IPS-11a (cell line): ENCODE data around the gene NCEH1.
"Not testable (repeated sequence)": the region's sequence is repeated elsewhere in the genome, so short reads cannot be mapped to it uniquely, and the experiment has no call there.

Experiments used
- H3K4me3 ChIP-seq: one replicate; pipeline ENCODE4 v1.5.1; 2013; ENCODE audit warnings: low read depth, low read length, control low read depth

Gene NCEH1, protein sequence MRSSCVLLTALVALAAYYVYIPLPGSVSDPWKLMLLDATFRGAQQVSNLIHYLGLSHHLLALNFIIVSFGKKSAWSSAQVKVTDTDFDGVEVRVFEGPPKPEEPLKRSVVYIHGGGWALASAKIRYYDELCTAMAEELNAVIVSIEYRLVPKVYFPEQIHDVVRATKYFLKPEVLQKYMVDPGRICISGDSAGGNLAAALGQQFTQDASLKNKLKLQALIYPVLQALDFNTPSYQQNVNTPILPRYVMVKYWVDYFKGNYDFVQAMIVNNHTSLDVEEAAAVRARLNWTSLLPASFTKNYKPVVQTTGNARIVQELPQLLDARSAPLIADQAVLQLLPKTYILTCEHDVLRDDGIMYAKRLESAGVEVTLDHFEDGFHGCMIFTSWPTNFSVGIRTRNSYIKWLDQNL

DNA sequence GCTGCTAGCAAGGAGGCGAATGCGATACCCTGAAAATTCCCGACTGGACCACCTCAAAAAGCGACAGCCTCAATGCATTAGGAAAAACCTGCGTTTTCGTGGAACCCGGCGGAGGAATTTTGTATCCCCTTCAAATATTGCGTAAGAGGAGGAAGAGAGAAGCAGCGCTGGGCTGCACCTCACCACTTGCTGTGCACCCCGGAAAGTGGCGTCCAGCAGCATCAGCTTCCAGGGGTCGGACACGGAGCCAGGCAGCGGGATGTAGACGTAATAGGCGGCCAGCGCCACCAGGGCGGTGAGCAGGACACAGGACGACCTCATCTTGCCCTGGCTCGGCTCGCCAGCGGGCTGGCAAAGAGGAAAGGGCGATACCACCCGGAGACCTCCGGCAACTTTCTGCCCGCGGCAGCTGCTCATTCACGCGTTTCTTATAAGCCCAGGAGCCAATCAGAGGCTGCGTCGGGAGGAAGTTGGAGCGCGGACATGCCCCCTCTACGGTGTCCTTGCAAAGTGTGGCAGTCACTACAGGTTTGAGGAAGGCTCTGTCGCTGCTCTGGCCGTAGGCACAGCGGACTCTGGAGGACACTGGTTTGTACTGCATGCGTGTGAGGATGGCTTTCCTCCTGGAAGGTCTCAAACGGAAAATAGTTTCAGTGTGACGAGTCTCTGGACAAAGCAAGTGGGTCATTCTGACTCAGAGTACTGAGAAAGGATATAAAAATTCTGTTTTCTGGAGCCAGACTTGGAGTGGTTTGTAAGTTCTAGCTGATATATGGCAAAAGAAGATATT is at the start of gene NCEH1:
NCEH1 (minus strand) TSS at position 404 of the 790 bp plus-strand sequence; CDS start at position 321, 83 bp downstream.
- peak within 1 kb of the TSS; percentile 91 for H3K4me3 ChIP-seq

- H3K4me3 ChIP-seq = not testable (repeated sequence)
Observed at GRCh38 chr3:172760416-172760815, 49.5 kb upstream of the NCEH1 start.

- no peak overlapping the region for H3K4me3 ChIP-seq
Observed at GRCh38 chr3:172753125-172753524, 42.3 kb upstream of the NCEH1 start.

DNA sequence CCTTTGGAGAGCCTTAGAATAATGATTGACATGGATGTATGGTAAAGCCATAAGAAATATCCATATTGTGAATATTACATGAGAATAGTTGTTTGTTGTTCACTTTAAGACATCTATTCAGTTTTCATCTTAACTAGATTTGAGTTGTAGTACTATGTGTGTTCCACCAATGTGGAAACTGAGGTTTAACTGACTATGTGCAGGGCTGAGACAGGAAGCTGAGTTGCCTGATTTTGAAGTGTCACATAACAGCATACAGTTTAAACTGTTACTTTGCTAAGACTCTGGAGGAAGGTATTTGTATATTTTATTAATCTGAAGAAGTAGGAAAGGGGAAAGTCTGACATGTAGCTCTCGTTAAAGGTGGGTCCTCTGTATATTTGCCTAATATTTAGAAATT is 41.8 kb upstream of the NCEH1 start:
- no peak overlapping the region for H3K4me3 ChIP-seq

DNA sequence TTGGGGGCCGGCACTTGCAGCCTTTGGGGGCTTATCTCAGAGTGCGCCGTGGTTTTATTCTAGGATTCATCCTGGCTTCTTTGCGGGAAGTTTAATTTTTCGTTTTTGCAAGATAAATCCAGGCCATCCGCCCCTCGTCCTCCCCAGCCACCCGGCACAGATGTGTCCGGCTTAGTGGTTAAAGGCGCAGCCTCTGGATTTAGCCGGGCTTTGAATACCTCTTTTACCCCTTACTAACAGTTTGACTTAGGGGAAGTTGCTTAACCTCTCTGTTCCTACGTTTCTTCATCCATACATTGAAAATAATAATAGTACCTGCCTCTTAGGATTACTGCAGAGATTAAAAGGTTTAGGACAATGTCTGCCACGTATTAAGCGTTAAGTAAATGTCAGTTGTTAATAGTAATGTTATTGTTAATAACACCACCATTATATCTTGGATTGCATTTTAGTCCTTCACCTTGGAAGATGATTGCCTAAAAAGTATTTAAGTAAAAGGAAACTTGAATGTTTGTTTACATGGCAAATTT is 40.4 kb upstream of the NCEH1 start:
- H3K4me3 ChIP-seq = peak overlapping the region; percentile 89

- H3K4me3 ChIP-seq = peak within 1 kb of the TSS; percentile 89
Observed at GRCh38 chr3:172750368-172751174, 39.7 kb upstream of the NCEH1 start, which contains the start of gene ECT2. Gene ECT2, plus strand, starts transcription at chr3:172750726. Its CDS starts 3,805 bp downstream, at chr3:172754531.

GRCh38 chr3:172750069-172750367 is 39.2 kb upstream of the NCEH1 start:
- H3K4me3 ChIP-seq = peak overlapping the region; percentile 13

DNA sequence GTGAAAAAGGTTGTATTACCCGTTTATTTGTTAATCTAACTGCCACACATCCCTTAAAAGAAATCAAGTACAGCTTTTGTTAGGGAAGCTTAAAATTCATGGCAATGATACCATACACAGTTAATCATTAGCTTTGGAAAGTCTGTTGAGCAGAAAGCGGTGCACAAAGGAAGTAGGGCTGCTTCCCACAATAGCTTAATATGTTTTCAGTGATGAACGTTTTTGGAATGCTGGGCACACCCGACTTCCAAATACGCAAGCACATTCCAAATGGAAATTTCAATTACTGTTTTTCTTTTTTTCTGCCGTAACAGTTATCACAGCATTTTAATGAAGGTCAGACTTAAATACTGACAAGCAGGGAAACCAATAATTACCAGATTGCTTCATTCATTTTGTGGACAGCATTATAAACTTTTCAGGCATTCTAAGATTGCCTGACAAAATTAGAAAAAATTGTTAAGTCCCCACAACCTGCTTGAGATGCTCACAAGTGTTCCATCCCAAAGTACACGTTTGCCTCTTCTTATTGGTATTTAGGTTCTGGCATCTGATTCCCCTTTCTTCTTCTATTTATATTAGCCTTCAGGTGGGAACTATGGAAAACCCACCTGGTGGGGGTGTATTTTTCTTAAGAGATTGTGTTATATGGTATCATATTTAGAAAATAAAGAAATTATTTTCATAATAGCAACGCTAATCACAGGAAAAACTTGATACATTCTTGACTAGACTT is 38.5 kb upstream of the NCEH1 start:
- H3K4me3 ChIP-seq = no peak overlapping the region

DNA sequence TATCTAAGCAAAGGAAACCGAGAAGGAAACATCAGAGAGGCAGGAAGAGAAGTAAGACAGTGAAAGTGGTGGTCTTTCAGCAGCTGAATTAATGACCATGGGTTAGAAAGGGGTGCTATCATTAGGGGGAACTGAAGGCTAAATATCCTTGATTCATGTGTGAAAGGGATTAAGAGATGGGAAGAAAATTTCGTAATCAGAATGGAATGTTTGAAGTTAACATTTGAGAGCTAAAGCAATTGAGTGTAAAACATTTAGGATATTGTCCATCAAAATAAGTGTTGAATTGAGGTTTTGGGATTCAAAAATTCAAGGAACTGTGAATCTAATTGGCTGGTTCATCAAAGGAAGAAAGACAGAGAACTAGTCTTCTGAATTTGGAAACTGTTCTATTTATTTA is 35.6 kb upstream of the NCEH1 start:
- H3K4me3 ChIP-seq = no peak overlapping the region

GRCh38 chr3:172739462-172739861 is 28.6 kb upstream of the NCEH1 start:
- H3K4me3 ChIP-seq = no peak overlapping the region

GRCh38 chr3:172735014-172735413 is 24.1 kb upstream of the NCEH1 start:
- no peak overlapping the region for H3K4me3 ChIP-seq

- H3K4me3 ChIP-seq = no peak overlapping the region
Observed at GRCh38 chr3:172726380-172726779, 15.5 kb upstream of the NCEH1 start.

DNA sequence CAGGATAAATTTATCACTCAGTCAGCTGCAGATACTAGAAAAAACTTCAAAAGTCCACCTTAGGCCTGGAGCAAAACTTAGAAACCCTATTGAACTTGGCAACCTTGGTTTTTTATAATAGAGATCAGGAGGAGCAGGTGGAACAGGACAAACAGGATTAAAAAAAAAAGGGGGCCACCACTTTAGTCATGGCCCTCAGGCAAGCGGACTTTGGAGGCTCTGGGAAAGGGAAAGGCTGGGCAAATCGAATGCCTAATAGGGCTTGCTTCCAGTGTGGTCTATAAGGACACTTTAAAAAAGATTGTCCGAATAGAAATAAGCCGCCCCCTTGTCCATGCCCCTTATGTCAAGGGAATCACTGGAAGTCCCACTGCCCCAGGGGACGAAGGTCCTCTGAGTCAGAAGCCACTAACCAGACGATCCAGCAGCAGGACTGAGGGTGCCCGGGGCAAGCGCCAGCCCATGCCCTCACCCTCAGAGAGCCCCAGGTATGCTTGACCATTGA is 11.7 kb upstream of the NCEH1 start:
- not testable (repeated sequence) for H3K4me3 ChIP-seq

GRCh38 chr3:172717493-172718088 is 6.7 kb upstream of the NCEH1 start:
- no peak overlapping the region for H3K4me3 ChIP-seq

- no peak overlapping the region for H3K4me3 ChIP-seq
Observed at GRCh38 chr3:172716476-172716875, 5.6 kb upstream of the NCEH1 start.

GRCh38 chr3:172713316-172713715 is 2.4 kb upstream of the NCEH1 start:
- no peak overlapping the region for H3K4me3 ChIP-seq

DNA sequence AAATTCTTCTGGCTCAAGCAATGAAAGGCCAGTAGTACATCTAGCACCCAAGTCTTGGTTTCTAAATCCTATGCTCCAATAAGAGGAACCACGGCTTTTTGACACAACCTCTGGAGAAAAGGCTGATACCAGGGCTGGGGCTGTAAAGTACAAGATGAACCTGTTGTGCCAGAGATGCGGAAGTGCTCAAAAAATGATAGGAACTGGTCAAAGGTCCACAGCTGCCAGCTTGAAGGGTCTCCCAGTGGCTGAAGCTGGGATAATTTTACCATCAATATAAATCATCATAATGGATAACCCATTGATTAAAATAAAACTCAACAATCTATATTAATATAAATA is 558 bp upstream of the NCEH1 start:
- peak overlapping the region; percentile 91 for H3K4me3 ChIP-seq

DNA sequence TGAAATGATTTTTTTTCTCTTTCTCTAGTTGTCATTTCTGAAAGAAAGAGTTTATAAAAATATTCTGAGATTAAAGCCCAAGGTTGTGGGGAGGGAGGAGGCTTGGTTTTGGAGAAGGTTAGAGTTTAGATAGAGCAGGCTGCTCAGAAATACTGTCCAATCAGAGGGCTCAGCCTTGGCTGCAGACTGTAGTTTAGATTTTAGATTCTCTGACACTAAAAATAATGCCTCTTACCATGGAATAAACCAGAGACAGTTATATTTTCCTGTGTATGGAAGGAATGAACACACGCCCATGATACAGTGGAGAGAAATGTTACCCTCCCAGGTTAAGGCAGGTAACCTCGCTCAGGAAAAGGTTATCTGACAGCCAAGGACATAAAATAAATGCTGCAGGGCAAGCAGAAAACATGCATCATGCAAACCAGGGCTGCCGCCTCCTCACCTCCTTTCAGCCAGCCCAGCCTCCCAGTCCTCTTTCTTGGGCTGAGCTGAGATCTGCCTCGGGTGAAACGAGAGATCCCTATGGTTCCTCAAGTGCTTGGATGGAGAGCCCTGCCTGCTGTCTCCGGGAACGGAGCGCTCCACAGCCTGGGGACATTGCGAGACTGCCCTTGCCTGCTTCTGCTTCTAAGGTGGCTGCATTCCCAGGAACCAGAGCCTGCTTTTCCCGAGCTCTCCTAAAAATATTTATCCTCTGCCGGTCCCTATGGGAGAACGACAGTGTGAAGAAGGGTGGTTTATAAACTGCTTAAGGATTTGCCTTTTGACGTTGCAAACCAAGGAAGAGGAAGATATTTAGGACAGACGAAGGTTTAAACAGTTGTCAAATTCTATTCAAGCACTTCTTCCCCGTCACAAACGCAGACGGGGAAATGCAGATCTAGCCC is 848 bp downstream of the NCEH1 start:
- peak overlapping the region; percentile 91 for H3K4me3 ChIP-seq
